GM23248 (cell line): ENCODE results near the gene JCAD. TPM values are rescaled to one million over a fixed set of nuclear protein-coding genes. Genes with fewer than 3 reads are reported as not detected.

ENCODE experiments used
- DNase-seq: peaks from one replicate; pipeline ENCODE4 v3.0.0-alpha.2; 2015
- H2AFZ ChIP-seq: fragments of 200-600 bp; sonication (generic); 2 replicates; pipeline ENCODE4 v1.6.1; 2016; ENCODE audit warnings: antibody characterized with exemption
- H3F3A ChIP-seq: fragments of 200-600 bp; sonication (generic); 2 replicates; pipeline ENCODE4 v1.6.1; 2016; ENCODE audit warnings: mild to moderate bottlenecking, antibody characterized with exemption, mixed run types; ENCODE audit not compliant: insufficient read depth
- H3K27ac ChIP-seq: fragments of 200-600 bp; sonication (generic); 2 replicates; pipeline ENCODE4 v1.5.1; 2016; ENCODE audit warnings: mild to moderate bottlenecking
- H3K27me3 ChIP-seq: fragments of 200-600 bp; sonication (generic); replicated peaks from 2 replicates; pipeline ENCODE4 v1.6.1; 2016; ENCODE audit warnings: mild to moderate bottlenecking; ENCODE audit not compliant: insufficient read depth
- H3K36me3 ChIP-seq: fragments of 200-600 bp; sonication (generic); 2 replicates; pipeline ENCODE4 v1.6.1; 2016; ENCODE audit warnings: low read depth, mild to moderate bottlenecking
- H3K4me1 ChIP-seq: fragments of 200-600 bp; sonication (generic); 2 replicates; pipeline ENCODE4 v1.6.1; 2016; ENCODE audit warnings: mild to moderate bottlenecking; ENCODE audit not compliant: insufficient read depth
- H3K4me2 ChIP-seq: fragments of 200-600 bp; sonication (generic); one replicate; pipeline ENCODE4 v1.6.1; 2016; ENCODE audit warnings: mild to moderate bottlenecking; ENCODE audit not compliant: unreplicated experiment
- H3K4me3 ChIP-seq: fragments of 200-600 bp; sonication (generic); 2 replicates; pipeline ENCODE4 v1.5.1; 2016; ENCODE audit warnings: mild to moderate bottlenecking
- H3K79me2 ChIP-seq: fragments of 200-600 bp; sonication (generic); 2 replicates; pipeline ENCODE4 v1.6.1; 2016; ENCODE audit warnings: mild to moderate bottlenecking; ENCODE audit not compliant: insufficient read depth
- H3K9ac ChIP-seq: fragments of 200-600 bp; sonication (generic); 2 replicates; pipeline ENCODE4 v1.6.1; 2016; ENCODE audit warnings: mild to moderate bottlenecking
- H3K9me2 ChIP-seq: fragments of 200-600 bp; sonication (generic); 2 replicates; pipeline ENCODE4 v1.6.1; 2016; ENCODE audit warnings: mixed run types, mild to moderate bottlenecking, moderate library complexity; ENCODE audit not compliant: insufficient read depth
- H3K9me3 ChIP-seq: fragments of 200-600 bp; sonication (generic); one replicate; pipeline ENCODE4 v1.6.1; 2017; ENCODE audit warnings: low read depth
- H4K20me1 ChIP-seq: fragments of 200-600 bp; sonication (generic); 2 replicates; pipeline ENCODE4 v1.6.0; 2016; ENCODE audit not compliant: insufficient read depth
- EZH2 ChIP-seq: fragments of 200-600 bp; sonication (generic); IDR thresholded peaks from 2 replicates; pipeline ENCODE4 v1.6.1; 2018; ENCODE audit warnings: antibody characterized with exemption, mild to moderate bottlenecking; ENCODE audit not compliant: insufficient read depth, poor library complexity, severe bottlenecking
- EZH2phosphoT487 ChIP-seq: fragments of 200-600 bp; sonication (generic); IDR thresholded peaks from 2 replicates; pipeline ENCODE4 v1.6.1; 2018; ENCODE audit warnings: antibody characterized with exemption, moderate library complexity, mild to moderate bottlenecking, low read depth; ENCODE audit not compliant: insufficient read depth
- WGBS, 2 experiments: methylation state at CpG; one replicate each; pipeline ENCODE4 v1.1.6; 2015 to 2017; ENCODE audit warnings: low lambda C conversion rate in 2 of 2, low coverage in 1 of 2; ENCODE audit errors: missing lambda C conversion rate in 2 of 2; 5-methylcytosine and 5-hydroxymethylcytosine counted together
- in situ Hi-C: fragments of 300-500 bp; cut with MboI; formaldehyde crosslinking; loops from 2 replicates; pipeline ENCODE4 v1.15.0; 2020
- polyA plus RNA-seq: library from polyadenylated mRNA; unstranded; fragments of >200 nt; fragmentation: Nextera tagmentation; extraction: Ambion mirVana; gene quantifications from 2 replicates; pipeline ENCODE4 v1.2.1, GENCODE V29; 2016
- total RNA-seq: library from RNA; depleted of rRNA; stranded (reverse); fragments of >200 nt; shearing (Covaris generic); gene quantifications from 2 replicates; pipeline ENCODE4 v1.2.3, GENCODE V29; 2014

Gene JCAD
- total and polyA plus RNA-seq, 2 experiments from 2014 or later = 17.1 to 24.3 TPM

GRCh38 chr10:30057421-30057841, 2.0 kb downstream of the JCAD start:
- Histone ChIP-seq H3K79me2 (peaks cover 49% of the 10 kb centered on the region), H3K9me2 (no peaks in the 10 kb centered on the region), H3K4me2 (peak overlapping the region; percentile 88), H3K9me3 (no peaks in the 10 kb centered on the region), H3F3A (peaks cover 51% of the 10 kb centered on the region), H3K27me3 (no peaks in the 10 kb centered on the region), H4K20me1 (no peaks in the 10 kb centered on the region), H3K36me3 (no peaks in the 10 kb centered on the region), H3K4me1 (peaks cover 63% of the 10 kb centered on the region), H3K27ac (peak overlapping the region; percentile 56), H3K9ac (peak overlapping the region; percentile 84), H3K4me3 (peak overlapping the region; percentile 76), H2AFZ (no peak overlapping the region)
- DNase-seq = peak; percentile 50
- TF ChIP-seq EZH2 (no peak), EZH2phosphoT487 (no peak)
- in situ Hi-C loops = no loop called here
- 47 to 66% methylated on average over 5 of the region's 5 CpGs for WGBS, 2 experiments

- peak overlapping the region; percentile 88 for H3K4me2 ChIP-seq
- no peak overlapping the region for H2AFZ ChIP-seq
- no peaks in the 10 kb centered on the region for H3K36me3 ChIP-seq
- no peak for DNase-seq
- H3F3A ChIP-seq = peaks cover 45% of the 10 kb centered on the region
- H4K20me1 ChIP-seq = no peaks in the 10 kb centered on the region
- H3K27ac ChIP-seq = peak overlapping the region; percentile 56
- TF ChIP-seq EZH2phosphoT487 = no peak
- TF ChIP-seq EZH2 = no peak
- peak overlapping the region; percentile 84 for H3K9ac ChIP-seq
- in situ Hi-C loops = no loop called here
- WGBS, 2 experiments = 51 to 55% methylated on average over 4 of the region's 4 CpGs
- H3K9me3 ChIP-seq = no peaks in the 10 kb centered on the region
- peaks cover 63% of the 10 kb centered on the region for H3K4me1 ChIP-seq
- peaks cover 55% of the 10 kb centered on the region for H3K79me2 ChIP-seq
- H3K9me2 ChIP-seq = no peaks in the 10 kb centered on the region
- H3K27me3 ChIP-seq = no peaks in the 10 kb centered on the region
- peak overlapping the region; percentile 76 for H3K4me3 ChIP-seq
Observed at GRCh38 chr10:30056767-30057355, 2.5 kb downstream of the JCAD start.

GRCh38 chr10:30056281-30056680, 3.1 kb downstream of the JCAD start:
- H3K4me2 ChIP-seq = peak overlapping the region; percentile 88
- H3K9me2 ChIP-seq = no peaks in the 10 kb centered on the region
- DNase-seq = no peak
- H4K20me1 ChIP-seq = no peaks in the 10 kb centered on the region
- H3K4me3 ChIP-seq = peak overlapping the region; percentile 76
- peaks cover 58% of the 10 kb centered on the region for H3K4me1 ChIP-seq
- no peaks in the 10 kb centered on the region for H3K27me3 ChIP-seq
- 97 to 98% methylated on average over 1 of the region's 1 CpG for WGBS, 2 experiments
- 0 out of 2 replicates have a peak, but pooled peaks cover 3% of the 10 kb centered on the region for H3K36me3 ChIP-seq
- no peak overlapping the region for H2AFZ ChIP-seq
- H3K9me3 ChIP-seq = no peaks in the 10 kb centered on the region
- H3F3A ChIP-seq = peaks cover 39% of the 10 kb centered on the region
- in situ Hi-C loops = no loop called here
- H3K79me2 ChIP-seq = peaks cover 61% of the 10 kb centered on the region
- peak overlapping the region; percentile 56 for H3K27ac ChIP-seq
- no peak for TF ChIP-seq EZH2
- no peak for TF ChIP-seq EZH2phosphoT487
- H3K9ac ChIP-seq = peak overlapping the region; percentile 84

- no peaks in the 10 kb centered on the region for H3K27me3 ChIP-seq
- in situ Hi-C loops = no loop called here
- peaks cover 35% of the 10 kb centered on the region for H3F3A ChIP-seq
- H3K9ac ChIP-seq = peak overlapping the region; percentile 84
- peaks cover 71% of the 10 kb centered on the region for H3K79me2 ChIP-seq
- H3K9me3 ChIP-seq = no peaks in the 10 kb centered on the region
- TF ChIP-seq EZH2 (no peak), EZH2phosphoT487 (0 out of 2 replicates have a peak, but pooled peaks have one; percentile 69)
- H3K4me2 ChIP-seq = peak overlapping the region; percentile 88
- H3K4me1 ChIP-seq = peaks cover 52% of the 10 kb centered on the region
- 4 to 14% methylated on average over 3 of the region's 3 CpGs for WGBS, 2 experiments
- H4K20me1 ChIP-seq = no peaks in the 10 kb centered on the region
- peak; percentile 78 for DNase-seq
- H2AFZ ChIP-seq = no peak overlapping the region
- peak overlapping the region; percentile 76 for H3K4me3 ChIP-seq
- 0 out of 2 replicates have a peak, but pooled peaks cover 4% of the 10 kb centered on the region for H3K36me3 ChIP-seq
- H3K27ac ChIP-seq = peak overlapping the region; percentile 56
- H3K9me2 ChIP-seq = no peaks in the 10 kb centered on the region
Observed at GRCh38 chr10:30055226-30055662, 4.1 kb downstream of the JCAD start.
